Glutamatergic neuron (in vitro differentiated cells): Measurements from ENCODE around the gene LANCL3. TPM values are rescaled to one million over a fixed set of nuclear protein-coding genes. Genes with fewer than 3 reads are reported as not detected.

ENCODE experiments used
- DNase-seq: peaks from one replicate; pipeline ENCODE4 v3.0.0; 2022
- H3K27ac Mint-ChIP-seq: one replicate; pipeline ENCODE4 v1.8.0; 2020; ENCODE audit warnings: mild to moderate bottlenecking, mixed read lengths, inconsistent platforms; ENCODE audit not compliant: unreplicated experiment
- H3K27me3 Mint-ChIP-seq: one replicate; pipeline ENCODE4 v1.8.0; 2020; ENCODE audit warnings: mild to moderate bottlenecking, moderate library complexity, mixed read lengths, inconsistent platforms; ENCODE audit not compliant: unreplicated experiment
- H3K36me3 Mint-ChIP-seq: one replicate; pipeline ENCODE4 v1.8.0; 2020; ENCODE audit warnings: mild to moderate bottlenecking, mixed read lengths, inconsistent platforms; ENCODE audit not compliant: unreplicated experiment
- H3K4me1 Mint-ChIP-seq: one replicate; pipeline ENCODE4 v1.8.0; 2020; ENCODE audit warnings: mild to moderate bottlenecking, low read depth, mixed read lengths, inconsistent platforms; ENCODE audit not compliant: unreplicated experiment
- H3K4me3 Mint-ChIP-seq: one replicate; pipeline ENCODE4 v1.8.0; 2020; ENCODE audit warnings: mild to moderate bottlenecking, mixed read lengths, inconsistent platforms; ENCODE audit not compliant: unreplicated experiment
- H3K9me3 Mint-ChIP-seq: one replicate; pipeline ENCODE4 v1.8.0; 2020; ENCODE audit warnings: mild to moderate bottlenecking, moderate library complexity, mixed read lengths, inconsistent platforms; ENCODE audit not compliant: unreplicated experiment
- CTCF ChIP-seq: fragments of 200-600 bp; sonication (generic); IDR thresholded peaks from one replicate; pipeline ENCODE4 v1.5.0; 2021; ENCODE audit not compliant: partially characterized antibody, unreplicated experiment
- total RNA-seq: library from RNA; stranded (reverse); fragmentation: NEBNext Ultra II Directional; extraction: Animal tissue kit (Norgen Biotek cat#: 25700); gene quantifications from one replicate; pipeline ENCODE4 v1.2.1, GENCODE V29; 2021; ENCODE audit not compliant: unreplicated experiment

Gene LANCL3
- total RNA-seq, 1 donor from 2014 or later, result 1.1 TPM

GRCh38 chrX:37714479-37714878, 143.0 kb downstream of the LANCL3 start:
- H3K27ac Mint-ChIP-seq, result no peak overlapping the region
- H3K9me3 Mint-ChIP-seq, result no peaks in the 10 kb centered on the region
- no peak overlapping the region for H3K4me3 Mint-ChIP-seq
- no peak for TF ChIP-seq CTCF
- no peak for DNase-seq
- no peaks in the 10 kb centered on the region for H3K4me1 Mint-ChIP-seq
- H3K27me3 Mint-ChIP-seq, result no peaks in the 10 kb centered on the region
- no peaks in the 10 kb centered on the region for H3K36me3 Mint-ChIP-seq

GRCh38 chrX:37716602-37717001, 145.1 kb downstream of the LANCL3 start:
- Mint-ChIP-seq H3K4me3 (no peak overlapping the region), H3K27ac (no peak overlapping the region), H3K9me3 (peaks cover 1% of the 10 kb centered on the region), H3K36me3 (no peaks in the 10 kb centered on the region), H3K4me1 (no peaks in the 10 kb centered on the region), H3K27me3 (no peaks in the 10 kb centered on the region)
- no peak for DNase-seq
- no peak for TF ChIP-seq CTCF

GRCh38 chrX:37717708-37718107, 146.2 kb downstream of the LANCL3 start:
- Mint-ChIP-seq H3K4me3 (no peak overlapping the region), H3K27me3 (no peaks in the 10 kb centered on the region), H3K4me1 (no peaks in the 10 kb centered on the region), H3K27ac (no peak overlapping the region), H3K36me3 (no peaks in the 10 kb centered on the region), H3K9me3 (peaks cover 1% of the 10 kb centered on the region)
- DNase-seq, result no peak
- TF ChIP-seq CTCF, result no peak

GRCh38 chrX:37722595-37722994, 151.1 kb downstream of the LANCL3 start:
- H3K4me3 Mint-ChIP-seq, result no peak overlapping the region
- H3K36me3 Mint-ChIP-seq, result no peaks in the 10 kb centered on the region
- DNase-seq, result no peak
- H3K4me1 Mint-ChIP-seq, result no peaks in the 10 kb centered on the region
- no peak overlapping the region for H3K27ac Mint-ChIP-seq
- H3K9me3 Mint-ChIP-seq, result peaks cover 1% of the 10 kb centered on the region
- no peak for TF ChIP-seq CTCF
- H3K27me3 Mint-ChIP-seq, result no peaks in the 10 kb centered on the region

GRCh38 chrX:37726346-37726745, 154.9 kb downstream of the LANCL3 start:
- no peaks in the 10 kb centered on the region for H3K4me1 Mint-ChIP-seq
- no peak for TF ChIP-seq CTCF
- H3K4me3 Mint-ChIP-seq, result no peak overlapping the region
- H3K27me3 Mint-ChIP-seq, result peaks cover 2% of the 10 kb centered on the region
- H3K9me3 Mint-ChIP-seq, result no peaks in the 10 kb centered on the region
- no peak for DNase-seq
- no peaks in the 10 kb centered on the region for H3K36me3 Mint-ChIP-seq
- no peak overlapping the region for H3K27ac Mint-ChIP-seq

Other genes with a start within 250 kb of the LANCL3 start
- 4.4 TPM for gene PRRG1, start 222.3 kb upstream of the LANCL3 start, total RNA-seq
- 7.4 TPM for gene XK, start 114.1 kb downstream of the LANCL3 start, total RNA-seq
- gene CYBB, start 208.4 kb downstream of the LANCL3 start, total RNA-seq, result 0.61 TPM